ENCODE measurements around the gene PPP1R18. TPM values are rescaled to one million over a fixed set of nuclear protein-coding genes. Genes with fewer than 3 reads are reported as not detected.
A peak's percentile ranks its signal among the peaks of the same experiment; 100 is the strongest.

Gene PPP1R18
- total RNA-seq, 2 experiments from 2014 or later, result 65.2 to 106 TPM

GRCh38 chr6:30711758-30712380 is 25.4 kb upstream of the PPP1R18 start:
- CTCF ChIA-PET (ENCODE audit: unreplicated experiment), result no interaction called here
- Histone ChIP-seq H3K4me3 (ENCODE audit: low read depth, low read length, poor library complexity, severe bottlenecking) (no peak overlapping the region), H3K4me2 (ENCODE audit: low read length) (no peak overlapping the region), H3K9me3 (ENCODE audit: low read length) (no peaks in the 10 kb centered on the region), H2AFZ (ENCODE audit: low read length) (no peak overlapping the region), H3K36me3 (ENCODE audit: insufficient read depth, low read length) (peaks cover 84% of the 10 kb centered on the region), H3K9me2 (ENCODE audit: insufficient read depth, low read length) (no peaks in the 10 kb centered on the region), H3K27ac (ENCODE audit: low read depth, low read length, poor library complexity, severe bottlenecking) (peak overlapping the region; percentile 26), H3K4me1 (ENCODE audit: insufficient read depth, low read length, poor library complexity, severe bottlenecking) (peaks cover 41% of the 10 kb centered on the region), H4K20me1 (ENCODE audit: insufficient read depth, low read length) (no peaks in the 10 kb centered on the region), H3K79me2 (ENCODE audit: insufficient read depth, low read depth, low read length) (peaks cover 13% of the 10 kb centered on the region; the same call in 1 of the 2 replicates)
- BruUV-seq (replicated peaks), result no TSS peak
- intact Hi-C loops (cut with micrococcal nuclease; ENCODE audit: unreplicated experiment), result no loop called here
- TF ChIP-seq EZH2phosphoT487 (IDR thresholded peaks at IDR 0.05; ENCODE audit: borderline replicate concordance, low read depth, low read length) (no peak), CTCF (conservative IDR thresholded peaks at IDR 0.05; ENCODE audit: low read length) (no peak)
- POLR2A ChIA-PET, result interaction anchor here (0.8 to 2.3 kb wide), 4 partner anchors 10 to 24 kb away, joined by 3 to 10 read pairs (median 4); partner anchors contain the start of gene NRM
- no peak for DNase-seq (ENCODE audit: low spot score)

- Histone ChIP-seq H4K20me1 (ENCODE audit: insufficient read depth, low read length) (no peaks in the 10 kb centered on the region), H3K4me1 (ENCODE audit: insufficient read depth, low read length, poor library complexity, severe bottlenecking) (peaks cover 18% of the 10 kb centered on the region), H3K27ac (ENCODE audit: low read depth, low read length, poor library complexity, severe bottlenecking) (no peak overlapping the region), H3K4me3 (ENCODE audit: low read depth, low read length, poor library complexity, severe bottlenecking) (no peak overlapping the region), H3K79me2 (ENCODE audit: insufficient read depth, low read depth, low read length) (no peaks in the 10 kb centered on the region), H3K9me2 (ENCODE audit: insufficient read depth, low read length) (no peaks in the 10 kb centered on the region), H2AFZ (ENCODE audit: low read length) (no peak overlapping the region), H3K9me3 (ENCODE audit: low read length) (no peaks in the 10 kb centered on the region), H3K36me3 (ENCODE audit: insufficient read depth, low read length) (peaks cover 95% of the 10 kb centered on the region), H3K4me2 (ENCODE audit: low read length) (no peak overlapping the region)
- ChIA-PET CTCF (ENCODE audit: unreplicated experiment) (no interaction called here), POLR2A (interaction anchor here (0.7 kb wide), 1 partner anchor 16 kb away, joined by 3 read pairs; no protein-coding TSS in a partner anchor)
- TF ChIP-seq EZH2phosphoT487 (IDR thresholded peaks at IDR 0.05; ENCODE audit: borderline replicate concordance, low read depth, low read length) (no peak), CTCF (conservative IDR thresholded peaks at IDR 0.05; ENCODE audit: low read length) (no peak)
- BruUV-seq (replicated peaks), result no TSS peak
- DNase-seq (ENCODE audit: low spot score), result no peak
- intact Hi-C loops (cut with micrococcal nuclease; ENCODE audit: unreplicated experiment), result no loop called here
Measured at GRCh38 chr6:30709101-30709868, 22.8 kb upstream of the PPP1R18 start.
